ENCODE data around the gene KIR2DL1.

- TF ChIP-seq REST (tag by site-specific recombination; IDR thresholded peaks at IDR 0.05) (no peak), CTCF (tag by site-specific recombination; IDR thresholded peaks at IDR 0.05) (no peak), ZFHX2 (tag by site-specific recombination; conservative IDR thresholded peaks at IDR 0.05) (no peak), ZNF174 (tag by site-specific recombination; IDR thresholded peaks at IDR 0.05) (no peak), SETDB1 (IDR thresholded peaks at IDR 0.05; ENCODE audit: insufficient read length, low read length) (no peak), ZNF561 (tag by site-specific recombination; IDR thresholded peaks at IDR 0.05; ENCODE audit: borderline replicate concordance) (no peak), ZNF274 (IDR thresholded peaks at IDR 0.05; ENCODE audit: low read length) (no peak), ZNF274 (tag by site-specific recombination; IDR thresholded peaks at IDR 0.05; ENCODE audit: borderline replicate concordance) (no peak), KLF16 (tag by site-specific recombination; IDR thresholded peaks at IDR 0.05) (no peak), ZNF292 (tag by site-specific recombination; IDR thresholded peaks at IDR 0.05; ENCODE audit: borderline replicate concordance, low read depth) (no peak), ZNF544 (tag by site-specific recombination; IDR thresholded peaks at IDR 0.05) (no peak), ZNF302 (tag by site-specific recombination; IDR thresholded peaks at IDR 0.05; ENCODE audit: low read depth) (no peak), HOXA7 (CRISPR knock-in tag; IDR thresholded peaks at IDR 0.05; ENCODE audit: borderline replicate concordance) (no peak)
- TF ChIP-seq, protein P1, sequence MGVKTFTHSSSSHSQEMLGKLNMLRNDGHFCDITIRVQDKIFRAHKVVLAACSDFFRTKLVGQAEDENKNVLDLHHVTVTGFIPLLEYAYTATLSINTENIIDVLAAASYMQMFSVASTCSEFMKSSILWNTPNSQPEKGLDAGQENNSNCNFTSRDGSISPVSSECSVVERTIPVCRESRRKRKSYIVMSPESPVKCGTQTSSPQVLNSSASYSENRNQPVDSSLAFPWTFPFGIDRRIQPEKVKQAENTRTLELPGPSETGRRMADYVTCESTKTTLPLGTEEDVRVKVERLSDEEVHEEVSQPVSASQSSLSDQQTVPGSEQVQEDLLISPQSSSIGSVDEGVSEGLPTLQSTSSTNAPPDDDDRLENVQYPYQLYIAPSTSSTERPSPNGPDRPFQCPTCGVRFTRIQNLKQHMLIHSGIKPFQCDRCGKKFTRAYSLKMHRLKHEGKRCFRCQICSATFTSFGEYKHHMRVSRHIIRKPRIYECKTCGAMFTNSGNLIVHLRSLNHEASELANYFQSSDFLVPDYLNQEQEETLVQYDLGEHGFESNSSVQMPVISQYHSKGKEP (tag by site-specific recombination; IDR thresholded peaks at IDR 0.05): no peak
These were observed 33.8 kb downstream of the KIR2DL1 start, which contains the start of gene KIR2DL4 for GRCh38 chr19:54803410-54803809.

Data from HEK293 (cell line).